Kidney epithelial cell (primary cell): ENCODE data around the gene GSTT4. TPM values are rescaled to one million over a fixed set of nuclear protein-coding genes. Genes with fewer than 3 reads are reported as not detected.
"Not testable (repeated sequence)": the region's sequence is repeated elsewhere in the genome, so short reads cannot be mapped to it uniquely, and the experiment has no call there.

ENCODE experiments used
- DNase-seq: peaks from one replicate; pipeline ENCODE4 v3.0.0-alpha.2; 2010; ENCODE audit warnings: low read depth
- H3K27me3 ChIP-seq: 2 replicates; pipeline ENCODE4 v1.6.0; 2011; ENCODE audit warnings: low read length; ENCODE audit not compliant: control insufficient read depth, insufficient read depth
- H3K36me3 ChIP-seq: 2 replicates; pipeline ENCODE4 v1.5.1; 2011; ENCODE audit warnings: low read length; ENCODE audit not compliant: control insufficient read depth, insufficient read depth
- H3K4me3 ChIP-seq: 2 replicates; pipeline ENCODE4 v1.5.1; 2011; ENCODE audit warnings: low read depth, mild to moderate bottlenecking, control low read depth, low read length
- CTCF ChIP-seq: IDR thresholded peaks from 2 replicates; pipeline ENCODE4 v1.5.1; 2011; ENCODE audit warnings: mild to moderate bottlenecking, moderate library complexity, low read length, control low read depth, inconsistent platforms; ENCODE audit not compliant: insufficient read depth, poor library complexity, severe bottlenecking
- total RNA-seq: library from RNA; depleted of rRNA; stranded (reverse); fragments of >200 nt; gene quantifications from 2 replicates; pipeline ENCODE4 v1.2.3, GENCODE V29; 2015

Gene GSTT4
- total RNA-seq, 1 donor from 2014 or later: not detected

- DNase-seq: no peak
- TF ChIP-seq CTCF: no peak
- Histone ChIP-seq H3K4me3 (no peak overlapping the region), H3K27me3 (no peaks in the 10 kb centered on the region), H3K36me3 (peaks cover 4% of the 10 kb centered on the region)
Observed at GRCh38 chr22:24049211-24049610, 44.0 kb upstream of the GSTT4 start.

- H3K36me3 ChIP-seq: peaks cover 4% of the 10 kb centered on the region
- TF ChIP-seq CTCF: no peak
Observed at GRCh38 chr22:24046024-24046423, 40.8 kb upstream of the GSTT4 start.

GRCh38 chr22:24043958-24044357 is 38.7 kb upstream of the GSTT4 start:
- TF ChIP-seq CTCF: no peak
- H3K27me3 ChIP-seq: no peaks in the 10 kb centered on the region
- H3K4me3 ChIP-seq: no peak overlapping the region
- H3K36me3 ChIP-seq: peaks cover 2% of the 10 kb centered on the region
- no peak for DNase-seq

More at GRCh38 chr22:24046024-24046423, 40.8 kb upstream of the GSTT4 start:
- Histone ChIP-seq H3K4me3 (no peak overlapping the region), H3K27me3 (no peaks in the 10 kb centered on the region)
- no peak for DNase-seq

- H3K27me3 ChIP-seq, DNase-seq, H3K4me3 ChIP-seq, H3K36me3 ChIP-seq: not testable (repeated sequence)
Observed at GRCh38 chr22:24043465-24043864, 38.2 kb upstream of the GSTT4 start.

- Histone ChIP-seq H3K27me3 (no peaks in the 10 kb centered on the region), H3K36me3 (peaks cover 4% of the 10 kb centered on the region), H3K4me3 (no peak overlapping the region)
- DNase-seq: no peak
- TF ChIP-seq CTCF: no peak
Observed at GRCh38 chr22:24040946-24041345, 35.7 kb upstream of the GSTT4 start.

- DNase-seq: no peak
- H3K36me3 ChIP-seq: peaks cover 4% of the 10 kb centered on the region
Observed at GRCh38 chr22:24039046-24039445, 33.8 kb upstream of the GSTT4 start.

More at GRCh38 chr22:24039046-24039445, 33.8 kb upstream of the GSTT4 start:
- TF ChIP-seq CTCF: no peak
- Histone ChIP-seq H3K27me3 (no peaks in the 10 kb centered on the region), H3K4me3 (no peak overlapping the region)
